HCT116 (cell line): Measurements from ENCODE around the gene GBX1. TPM values are rescaled to one million over a fixed set of nuclear protein-coding genes. Genes with fewer than 3 reads are reported as not detected.

Experiments
- ATAC-seq: fragments of 200-7000 bp; cut with Tn5 transposase; 2 replicates; pipeline ENCODE4 v1.9.1; 2020; ENCODE audit warnings: mild to moderate bottlenecking, moderate library complexity
- BruUV-seq: library from RNA; stranded (reverse); fragments of 400-500 nt; replicated peaks from 2 replicates; lab custom pipeline; 2021; lab: Mats Ljungman, UMichigan
- CTCF ChIA-PET: fragments of 300-600 bp; sonication (Branson Sonifier 250); formaldehyde crosslinking; loops from one replicate; lab custom pipeline; 2021; ENCODE audit warnings: antibody characterized with exemption; lab: Charles Lee
- POLR2A ChIA-PET: fragments of 300-600, 350-600 bp; sonication (Branson Sonifier 250); formaldehyde crosslinking; loops from one replicate; lab custom pipeline; 2021; ENCODE audit warnings: antibody characterized with exemption; lab: Charles Lee
- RAD21 ChIA-PET, 2 experiments: fragments of 300-600 bp; sonication (Branson Sonifier 250); formaldehyde crosslinking; loops; one replicate each; lab custom pipeline; 2023; ENCODE audit warnings: low total read pairs in 2 of 2; ENCODE audit not compliant: uncharacterized antibody in 2 of 2, unreplicated experiment in 2 of 2, low non-redundant PET in 1 of 2; lab: Charles Lee
- DNase-seq: peaks from one replicate; pipeline ENCODE4 v3.0.0-alpha.2; 2010; ENCODE audit warnings: low read depth, low spot score
- H2AFZ ChIP-seq: fragments of 200-600 bp; shearing (Covaris generic), sonication (generic); 2 replicates; pipeline ENCODE4 v1.6.1; 2017; ENCODE audit warnings: low read depth, mixed run types, mixed read lengths, antibody characterized with exemption, low read length; ENCODE audit not compliant: poor library complexity, severe bottlenecking
- H3K27ac ChIP-seq: 2 replicates; pipeline ENCODE4 v1.5.1; 2012; ENCODE audit warnings: low read depth, low read length
- H3K27me3 ChIP-seq: fragments of 200-600 bp; sonication (generic); 2 replicates; pipeline ENCODE4 v1.6.1; 2016; ENCODE audit warnings: mixed run types, low read length, mixed read lengths; ENCODE audit not compliant: insufficient read depth
- H3K36me3 ChIP-seq, 2 experiments: fragments of 200-500 bp in 1 of 2; fragments of 200-600 bp in 1 of 2; sonication (Bioruptor generic) in 1 of 2; sonication (generic) in 1 of 2; 2 replicates each; pipeline versions ENCODE4 v1.5.1 to v1.6.1; 2014 to 2016; ENCODE audit warnings: low read length in 2 of 2, inconsistent platforms in 1 of 2, mixed read lengths in 1 of 2, mixed run types in 1 of 2; ENCODE audit not compliant: insufficient read depth in 2 of 2, control insufficient read depth in 1 of 2
- H3K4me1 ChIP-seq, 2 experiments: fragments of 200-600 bp in 1 of 2; sonication (generic) in 1 of 2; 2 replicates each; pipeline versions ENCODE4 v1.5.1 to v1.6.1; 2012 to 2017; ENCODE audit warnings: low read length in 2 of 2, inconsistent platforms in 1 of 2, mild to moderate bottlenecking in 1 of 2, mixed read lengths in 1 of 2, mixed run types in 1 of 2, moderate library complexity in 1 of 2; ENCODE audit not compliant: insufficient read depth in 2 of 2, control insufficient read depth in 1 of 2
- H3K4me2 ChIP-seq: fragments of 200-600 bp; sonication (generic); 2 replicates; pipeline ENCODE4 v1.6.1; 2017; ENCODE audit warnings: mixed run types, low read length, mixed read lengths
- H3K4me3 ChIP-seq, 2 experiments: fragments of 200-600 bp in 1 of 2; sonication (generic) in 1 of 2; replicated peaks in 1 of 2; 2 replicates each; pipeline ENCODE4 v1.5.1; 2011 to 2016; ENCODE audit warnings: low read length in 2 of 2, control low read depth in 1 of 2, low read depth in 1 of 2, mild to moderate bottlenecking in 1 of 2, mixed read lengths in 1 of 2, mixed run types in 1 of 2
- H3K79me2 ChIP-seq: fragments of 200-600 bp; sonication (generic); 2 replicates; pipeline ENCODE4 v1.6.1; 2017; ENCODE audit warnings: mild to moderate bottlenecking, mixed run types, low read length, moderate library complexity, mixed read lengths; ENCODE audit not compliant: insufficient read depth
- H3K9ac ChIP-seq: fragments of 200-600 bp; sonication (generic); 2 replicates; pipeline ENCODE4 v1.6.1; 2016; ENCODE audit warnings: low read length, mixed read lengths
- H3K9me2 ChIP-seq: fragments of 200-600 bp; sonication (generic), shearing (Covaris generic); 2 replicates; pipeline ENCODE4 v1.6.1; 2017; ENCODE audit warnings: mixed run types, mild to moderate bottlenecking, moderate library complexity; ENCODE audit not compliant: insufficient read depth
- H3K9me3 ChIP-seq, 2 experiments: fragments of 200-500 bp in 1 of 2; fragments of 200-600 bp in 1 of 2; sonication (Bioruptor generic) in 1 of 2; sonication (generic) in 1 of 2; 2 replicates each; pipeline ENCODE4 v1.6.1; 2014 to 2017; ENCODE audit warnings: low read length in 2 of 2, mixed read lengths in 2 of 2, inconsistent platforms in 1 of 2, low read depth in 1 of 2, mild to moderate bottlenecking in 1 of 2, mixed run types in 1 of 2, moderate library complexity in 1 of 2; ENCODE audit not compliant: control insufficient read depth in 1 of 2, insufficient read depth in 1 of 2
- H4K20me1 ChIP-seq: fragments of 200-600 bp; sonication (generic), shearing (Covaris generic); 2 replicates; pipeline ENCODE4 v1.6.1; 2017; ENCODE audit warnings: mixed run types, mild to moderate bottlenecking, moderate library complexity; ENCODE audit not compliant: insufficient read depth
- CBX3 ChIP-seq: IDR thresholded peaks from 2 replicates; pipeline ENCODE4 v1.6.1; 2012; ENCODE audit warnings: low read depth
- CEBPB ChIP-seq: IDR thresholded peaks from 2 replicates; pipeline ENCODE4 v1.6.1; 2012; ENCODE audit warnings: low read depth
- EGR1 ChIP-seq: IDR thresholded peaks from 2 replicates; pipeline ENCODE4 v1.6.1; 2012; ENCODE audit warnings: low read depth
- ELF1 ChIP-seq: IDR thresholded peaks from 2 replicates; pipeline ENCODE4 v1.6.1; 2012; ENCODE audit warnings: low read depth, borderline replicate concordance
- EZH2phosphoT487 ChIP-seq: fragments of 200-600 bp; IDR thresholded peaks from 2 replicates; pipeline ENCODE4 v1.6.1; 2018; ENCODE audit warnings: antibody characterized with exemption, borderline replicate concordance
- JUND ChIP-seq: IDR thresholded peaks from 2 replicates; pipeline ENCODE4 v1.6.1; 2012
- MAX ChIP-seq: IDR thresholded peaks from 2 replicates; pipeline ENCODE4 v1.6.1; 2012
- POLR2AphosphoS5 ChIP-seq: IDR thresholded peaks from 2 replicates; pipeline ENCODE4 v1.6.1; 2011; ENCODE audit warnings: mild to moderate bottlenecking, low read depth, low read length, moderate library complexity
- RAD21 ChIP-seq: IDR thresholded peaks from 2 replicates; pipeline ENCODE4 v1.6.1; 2012; ENCODE audit warnings: low read depth, mild to moderate bottlenecking
- SIN3A ChIP-seq: IDR thresholded peaks from 2 replicates; pipeline ENCODE4 v1.6.1; 2012; ENCODE audit warnings: low read depth
- SP1 ChIP-seq: IDR thresholded peaks from 2 replicates; pipeline ENCODE4 v1.6.1; 2012; ENCODE audit warnings: low read depth
- TCF7L2 ChIP-seq: IDR thresholded peaks from 2 replicates; pipeline ENCODE4 v1.7.0; 2011; ENCODE audit warnings: borderline replicate concordance, inconsistent platforms; ENCODE audit not compliant: insufficient read depth, insufficient read length; ENCODE audit errors: extremely low read depth
- YY1 ChIP-seq: IDR thresholded peaks from 2 replicates; pipeline ENCODE4 v1.6.1; 2011; ENCODE audit warnings: low read length, low read depth, moderate library complexity, mild to moderate bottlenecking; ENCODE audit not compliant: insufficient replicate concordance; ENCODE audit errors: extremely low read depth
- ZFX ChIP-seq: fragments of 450-650 bp; IDR thresholded peaks from 2 replicates; pipeline ENCODE4 v1.6.1; 2017
- ZNF274 ChIP-seq: fragments of 200-500 bp; sonication (Bioruptor generic); IDR thresholded peaks from 2 replicates; pipeline ENCODE4 v1.6.1; 2014; ENCODE audit warnings: mild to moderate bottlenecking, low read depth, low read length, inconsistent platforms
- intact Hi-C: fragments of 100-400 bp; cut with micrococcal nuclease; formaldehyde crosslinking; loops from 2 replicates; pipeline ENCODE4 v1.10.0; 2022
- total RNA-seq: library from RNA; stranded (reverse); gene quantifications from one replicate; pipeline ENCODE4 v1.2.1, GENCODE V29; 2021; ENCODE audit not compliant: unreplicated experiment
- TF ChIP-seq, protein P1 (sequence below): IDR thresholded peaks from 2 replicates; pipeline ENCODE4 v1.6.1; 2012; ENCODE audit warnings: low read depth

Gene GBX1
- total RNA-seq, 1 experiment from 2014 or later = 0.86 TPM

GRCh38 chr7:151130741-151131157 lies 36.7 kb downstream of the GBX1 start:
- no peak for ATAC-seq
- Histone ChIP-seq H4K20me1 (no peaks in the 10 kb centered on the region), H3K36me3 (peaks cover 6 to 26% of the 10 kb centered on the region in 2 experiments; a peak in 3 of 4 replicates)
- TF ChIP-seq RAD21 (no peak), CEBPB (no peak), SP1 (no peak), JUND (no peak), EGR1 (no peak), POLR2AphosphoS5 (no peak), CBX3 (no peak), ZFX (no peak), EZH2phosphoT487 (no peak), MAX (no peak), TCF7L2 (no peak), SIN3A (no peak), ZNF274 (no peak), ELF1 (no peak), YY1 (no peak)
- TF ChIP-seq, protein P1, sequence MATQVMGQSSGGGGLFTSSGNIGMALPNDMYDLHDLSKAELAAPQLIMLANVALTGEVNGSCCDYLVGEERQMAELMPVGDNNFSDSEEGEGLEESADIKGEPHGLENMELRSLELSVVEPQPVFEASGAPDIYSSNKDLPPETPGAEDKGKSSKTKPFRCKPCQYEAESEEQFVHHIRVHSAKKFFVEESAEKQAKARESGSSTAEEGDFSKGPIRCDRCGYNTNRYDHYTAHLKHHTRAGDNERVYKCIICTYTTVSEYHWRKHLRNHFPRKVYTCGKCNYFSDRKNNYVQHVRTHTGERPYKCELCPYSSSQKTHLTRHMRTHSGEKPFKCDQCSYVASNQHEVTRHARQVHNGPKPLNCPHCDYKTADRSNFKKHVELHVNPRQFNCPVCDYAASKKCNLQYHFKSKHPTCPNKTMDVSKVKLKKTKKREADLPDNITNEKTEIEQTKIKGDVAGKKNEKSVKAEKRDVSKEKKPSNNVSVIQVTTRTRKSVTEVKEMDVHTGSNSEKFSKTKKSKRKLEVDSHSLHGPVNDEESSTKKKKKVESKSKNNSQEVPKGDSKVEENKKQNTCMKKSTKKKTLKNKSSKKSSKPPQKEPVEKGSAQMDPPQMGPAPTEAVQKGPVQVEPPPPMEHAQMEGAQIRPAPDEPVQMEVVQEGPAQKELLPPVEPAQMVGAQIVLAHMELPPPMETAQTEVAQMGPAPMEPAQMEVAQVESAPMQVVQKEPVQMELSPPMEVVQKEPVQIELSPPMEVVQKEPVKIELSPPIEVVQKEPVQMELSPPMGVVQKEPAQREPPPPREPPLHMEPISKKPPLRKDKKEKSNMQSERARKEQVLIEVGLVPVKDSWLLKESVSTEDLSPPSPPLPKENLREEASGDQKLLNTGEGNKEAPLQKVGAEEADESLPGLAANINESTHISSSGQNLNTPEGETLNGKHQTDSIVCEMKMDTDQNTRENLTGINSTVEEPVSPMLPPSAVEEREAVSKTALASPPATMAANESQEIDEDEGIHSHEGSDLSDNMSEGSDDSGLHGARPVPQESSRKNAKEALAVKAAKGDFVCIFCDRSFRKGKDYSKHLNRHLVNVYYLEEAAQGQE = no peak
- TF ChIP-seq, all 23 proteins: peak for 0
- no peak overlapping the region for H3K4me3 ChIP-seq
- H3K9ac ChIP-seq = no peak overlapping the region
- H3K9me2 ChIP-seq = no peaks in the 10 kb centered on the region
- intact Hi-C loops = no loop called here
- H3K79me2 ChIP-seq = no peaks in the 10 kb centered on the region; the same call in 1 of the 2 replicates
- no peak for DNase-seq
- POLR2A ChIA-PET = no interaction called here
- H3K27me3 ChIP-seq = no peaks in the 10 kb centered on the region
- no peaks in the 10 kb centered on the region for H3K9me3 ChIP-seq
- H3K4me1 ChIP-seq = no peaks in the 10 kb centered on the region
- H2AFZ ChIP-seq = no peak overlapping the region
- H3K27ac ChIP-seq = no peak overlapping the region
- BruUV-seq = no TSS peak
- RAD21 ChIA-PET = no interaction called here
- CTCF ChIA-PET = no interaction called here
- H3K4me2 ChIP-seq = no peak overlapping the region
